ENCODE measurements around the gene IFITM2. TPM values are rescaled to one million over a fixed set of nuclear protein-coding genes. Genes with fewer than 3 reads are reported as not detected.

Gene IFITM2
- total and polyA plus RNA-seq, 2 experiments from 2014 or later: 91.2 to 857 TPM

DNA sequence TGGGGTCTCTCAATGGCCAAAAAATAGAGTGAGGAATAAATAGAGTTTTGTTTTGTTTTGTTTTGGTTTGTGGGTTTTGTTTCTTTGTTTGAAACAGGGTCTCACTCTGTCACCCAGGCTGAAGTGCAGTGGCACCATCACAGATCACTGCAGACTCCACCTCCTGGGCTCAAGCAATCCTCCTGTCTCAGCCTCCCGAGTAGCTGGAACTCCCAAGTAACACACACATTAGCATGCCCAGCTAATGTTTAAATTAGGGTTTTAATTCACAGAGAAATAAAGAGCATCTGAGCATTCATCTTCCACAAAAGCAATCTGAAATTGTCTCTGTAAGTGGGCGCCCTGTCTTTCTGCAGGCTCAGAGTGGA lies 22.3 kb downstream of the IFITM2 start (continued):
- TF ChIP-seq, protein P1, sequence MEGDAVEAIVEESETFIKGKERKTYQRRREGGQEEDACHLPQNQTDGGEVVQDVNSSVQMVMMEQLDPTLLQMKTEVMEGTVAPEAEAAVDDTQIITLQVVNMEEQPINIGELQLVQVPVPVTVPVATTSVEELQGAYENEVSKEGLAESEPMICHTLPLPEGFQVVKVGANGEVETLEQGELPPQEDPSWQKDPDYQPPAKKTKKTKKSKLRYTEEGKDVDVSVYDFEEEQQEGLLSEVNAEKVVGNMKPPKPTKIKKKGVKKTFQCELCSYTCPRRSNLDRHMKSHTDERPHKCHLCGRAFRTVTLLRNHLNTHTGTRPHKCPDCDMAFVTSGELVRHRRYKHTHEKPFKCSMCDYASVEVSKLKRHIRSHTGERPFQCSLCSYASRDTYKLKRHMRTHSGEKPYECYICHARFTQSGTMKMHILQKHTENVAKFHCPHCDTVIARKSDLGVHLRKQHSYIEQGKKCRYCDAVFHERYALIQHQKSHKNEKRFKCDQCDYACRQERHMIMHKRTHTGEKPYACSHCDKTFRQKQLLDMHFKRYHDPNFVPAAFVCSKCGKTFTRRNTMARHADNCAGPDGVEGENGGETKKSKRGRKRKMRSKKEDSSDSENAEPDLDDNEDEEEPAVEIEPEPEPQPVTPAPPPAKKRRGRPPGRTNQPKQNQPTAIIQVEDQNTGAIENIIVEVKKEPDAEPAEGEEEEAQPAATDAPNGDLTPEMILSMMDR (conservative IDR thresholded peaks at IDR 0.05; ENCODE audit: low read depth in 2 of 2): no peak
- TF ChIP-seq, protein P2, sequence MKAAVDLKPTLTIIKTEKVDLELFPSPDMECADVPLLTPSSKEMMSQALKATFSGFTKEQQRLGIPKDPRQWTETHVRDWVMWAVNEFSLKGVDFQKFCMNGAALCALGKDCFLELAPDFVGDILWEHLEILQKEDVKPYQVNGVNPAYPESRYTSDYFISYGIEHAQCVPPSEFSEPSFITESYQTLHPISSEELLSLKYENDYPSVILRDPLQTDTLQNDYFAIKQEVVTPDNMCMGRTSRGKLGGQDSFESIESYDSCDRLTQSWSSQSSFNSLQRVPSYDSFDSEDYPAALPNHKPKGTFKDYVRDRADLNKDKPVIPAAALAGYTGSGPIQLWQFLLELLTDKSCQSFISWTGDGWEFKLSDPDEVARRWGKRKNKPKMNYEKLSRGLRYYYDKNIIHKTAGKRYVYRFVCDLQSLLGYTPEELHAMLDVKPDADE (IDR thresholded peaks at IDR 0.05): no peak

DNA sequence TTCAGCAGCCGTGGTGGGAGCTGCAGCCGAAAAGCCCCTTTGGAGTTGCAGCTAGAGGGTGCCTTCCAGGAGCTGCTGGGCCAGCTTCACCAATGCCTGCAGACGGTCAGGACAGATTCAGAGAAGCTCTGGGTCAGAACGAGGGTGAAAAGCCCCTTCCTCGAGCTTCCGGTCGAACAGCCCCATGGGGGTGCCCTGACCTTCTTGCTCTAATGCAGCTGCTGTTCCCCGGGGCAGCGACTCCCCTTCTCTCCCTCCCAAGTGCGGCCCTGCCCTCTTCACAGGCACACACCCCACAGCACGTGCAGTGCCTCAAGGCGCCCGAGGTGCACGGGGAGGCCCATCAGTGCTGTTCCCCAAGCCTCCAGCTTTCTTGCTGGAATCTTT lies 22.7 kb downstream of the IFITM2 start:
- Histone ChIP-seq H3K36me3 (ENCODE audit: insufficient read depth) (no peaks in the 10 kb centered on the region; the same call in 1 of the 2 replicates), H3K4me3 (no peak overlapping the region), H3K79me2 (replicated peaks; ENCODE audit: insufficient read depth) (no peaks in the 10 kb centered on the region), H3K9me2 (ENCODE audit: insufficient read depth) (no peaks in the 10 kb centered on the region), H3K27me3 (ENCODE audit: insufficient read depth) (no peaks in the 10 kb centered on the region), H2AFZ (no peak overlapping the region), H3K27ac (ENCODE audit: low read depth) (no peak overlapping the region), H3F3A (replicated peaks; ENCODE audit: low read depth) (0 out of 2 replicates have a peak, but pooled peaks cover 14% of the 10 kb centered on the region), H4K20me1 (replicated peaks; ENCODE audit: insufficient read depth) (no peaks in the 10 kb centered on the region), H3K4me1 (ENCODE audit: insufficient read depth) (peaks cover 17% of the 10 kb centered on the region), H3K4me2 (no peak overlapping the region)
- DNase-seq (ENCODE audit: low spot score) (no peak), ATAC-seq (no peak)
- peaks cover 16% of the 10 kb centered on the region; the same call in 2 of the 3 replicates for H3K36me3 Mint-ChIP-seq (ENCODE audit: low read depth)
- peaks cover 20% of the 10 kb centered on the region for H3K27me3 Mint-ChIP-seq (ENCODE audit: insufficient read depth, low read depth, poor library complexity)
- H3K4me1 Mint-ChIP-seq: peaks cover 39% of the 10 kb centered on the region
- no peak overlapping the region for H3K4me3 Mint-ChIP-seq
- peaks cover 13% of the 10 kb centered on the region for H3K9me3 Mint-ChIP-seq
- no peak for TF ChIP-seq ZNF114 (CRISPR knock-in tag; IDR thresholded peaks at IDR 0.05)
- TF ChIP-seq CREB1 (CRISPR knock-in tag; IDR thresholded peaks at IDR 0.05; ENCODE audit: low read depth): no peak
- TF ChIP-seq JUNB (IDR thresholded peaks at IDR 0.05; ENCODE audit: unreplicated experiment): no peak
- no peak for TF ChIP-seq EZH2 (IDR thresholded peaks at IDR 0.05; ENCODE audit: low read depth, unreplicated experiment)
- TF ChIP-seq POLR2AphosphoS5 (IDR thresholded peaks at IDR 0.05; ENCODE audit: low read depth): no peak
- TF ChIP-seq, protein P1 (conservative IDR thresholded peaks at IDR 0.05; ENCODE audit: low read depth in 2 of 2): no peak
- TF ChIP-seq, protein P2 (IDR thresholded peaks at IDR 0.05): no peak
- no peak for TF ChIP-seq NANOG (IDR thresholded peaks at IDR 0.05; ENCODE audit: borderline replicate concordance)
- no peak for TF ChIP-seq EZH2phosphoT487 (IDR thresholded peaks at IDR 0.05; ENCODE audit: unreplicated experiment)
- no peak for TF ChIP-seq ZNF331 (CRISPR knock-in tag; IDR thresholded peaks at IDR 0.05; ENCODE audit: low read depth)
- H3K27ac Mint-ChIP-seq: no peak overlapping the region
